ENCODE data around the gene ITGB8. TPM values are rescaled to one million over a fixed set of nuclear protein-coding genes. Genes with fewer than 3 reads are reported as not detected.
A peak's percentile ranks its signal among the peaks of the same experiment; 100 is the strongest.

Gene ITGB8
- total and polyA plus RNA-seq, 4 donors = 0.16 to 2.8 (median 0.51) TPM

DNA sequence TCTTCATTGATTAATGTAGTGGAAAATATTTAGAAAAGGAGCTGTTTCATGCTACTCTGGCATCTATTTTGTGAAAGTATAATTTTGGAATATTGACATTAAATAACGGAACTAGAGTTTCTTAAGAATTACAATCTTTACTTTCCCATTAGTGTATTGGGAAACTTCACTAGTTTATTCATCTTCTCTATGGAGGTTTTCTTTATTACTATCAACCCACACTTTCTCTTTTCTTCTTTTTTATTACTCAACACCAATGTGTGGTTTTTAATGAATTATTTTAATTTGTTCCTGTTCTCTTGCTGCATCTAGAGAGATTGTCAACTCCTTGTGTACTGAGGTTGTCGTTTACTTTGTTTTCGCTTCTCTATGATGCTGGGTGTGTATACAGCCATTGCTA is 20.4 kb upstream of the ITGB8 start:
- no peaks in the 10 kb centered on the region for H3K9me3 ChIP-seq (ENCODE audit: control insufficient read depth in 4 of 4, low read length in 3 of 4)
- TF ChIP-seq YY1 (IDR thresholded peaks at IDR 0.05) (no peak), GABPA (IDR thresholded peaks at IDR 0.05 in 1 of 2, conservative IDR thresholded peaks at IDR 0.05 in 1 of 2) (no peak), SP1 (IDR thresholded peaks at IDR 0.05) (no peak), JUND (IDR thresholded peaks at IDR 0.05) (no peak), HNF4A (conservative IDR thresholded peaks at IDR 0.05) (no peak), FOXA2 (IDR thresholded peaks at IDR 0.05) (no peak)
- TF ChIP-seq, protein P1, sequence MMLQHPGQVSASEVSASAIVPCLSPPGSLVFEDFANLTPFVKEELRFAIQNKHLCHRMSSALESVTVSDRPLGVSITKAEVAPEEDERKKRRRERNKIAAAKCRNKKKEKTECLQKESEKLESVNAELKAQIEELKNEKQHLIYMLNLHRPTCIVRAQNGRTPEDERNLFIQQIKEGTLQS (IDR thresholded peaks at IDR 0.05) = no peak
- no peak overlapping the region for H3K27ac ChIP-seq (ENCODE audit: low read depth in 1 of 2, low read length in 2 of 2)
- 82% methylated on average over 3 of the region's 3 CpGs for WGBS
- H3K36me3 ChIP-seq (ENCODE audit: control insufficient read depth in 4 of 4, insufficient read depth in 3 of 4, low read depth in 1 of 4, low read length in 3 of 4) = no peaks in the 10 kb centered on the region
- H3K4me3 ChIP-seq (ENCODE audit: low read depth in 1 of 3, low read length in 3 of 3) = no peak overlapping the region
- H3K4me1 ChIP-seq (ENCODE audit: control insufficient read depth in 4 of 4, insufficient read depth in 4 of 4, low read length in 3 of 4) = no peaks in the 10 kb centered on the region
- H3K27me3 ChIP-seq (ENCODE audit: control insufficient read depth in 4 of 4, insufficient read depth in 4 of 4, low read length in 3 of 4) = no peaks in the 10 kb centered on the region
- DNase-seq (ENCODE audit: low spot score) = no peak
- no peak overlapping the region for H3K9ac ChIP-seq (ENCODE audit: low read depth in 1 of 2, low read length in 2 of 2)

DNA sequence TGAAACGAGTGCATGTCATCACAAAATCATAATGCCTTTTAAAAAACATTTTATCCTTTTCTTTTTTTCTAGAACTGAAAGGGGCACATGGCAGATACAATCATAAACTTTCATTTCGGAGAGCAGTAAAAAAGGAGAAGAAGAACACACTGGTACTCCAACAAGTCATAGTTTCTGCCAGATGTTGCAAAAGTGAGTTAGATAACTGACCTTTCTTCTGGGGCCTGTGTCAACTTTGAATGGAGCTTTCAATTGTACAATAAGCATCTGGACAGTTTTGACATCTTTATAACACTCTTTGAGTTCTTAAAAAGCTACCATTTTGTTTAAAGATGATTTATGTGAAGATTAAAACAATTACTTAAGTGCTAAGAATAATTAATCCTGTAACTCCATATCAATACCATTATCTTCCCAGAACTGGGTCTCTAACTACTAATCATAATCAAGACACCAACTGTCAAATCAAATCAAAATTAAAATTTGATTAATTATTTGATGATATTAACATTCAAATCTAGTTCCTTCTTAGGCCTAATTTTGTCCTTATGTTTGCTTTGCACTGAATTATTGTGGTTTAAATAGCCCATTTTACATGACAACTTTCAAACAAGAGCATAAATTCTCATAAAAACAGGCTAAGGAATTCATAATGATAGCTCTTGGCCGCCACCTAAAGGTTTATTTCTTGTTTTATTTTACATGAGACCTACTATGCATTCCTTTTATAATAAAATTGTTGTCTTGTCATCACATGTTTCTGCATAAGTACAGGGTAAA is 19.5 kb upstream of the ITGB8 start:
- Histone ChIP-seq H3K9ac (ENCODE audit: low read depth in 1 of 2, low read length in 2 of 2) (no peak overlapping the region), H3K27ac (ENCODE audit: low read depth in 1 of 2, low read length in 2 of 2) (no peak overlapping the region), H3K4me1 (ENCODE audit: control insufficient read depth in 4 of 4, insufficient read depth in 4 of 4, low read length in 3 of 4) (no peaks in the 10 kb centered on the region), H3K36me3 (ENCODE audit: control insufficient read depth in 4 of 4, insufficient read depth in 3 of 4, low read depth in 1 of 4, low read length in 3 of 4) (no peaks in the 10 kb centered on the region), H3K4me3 (ENCODE audit: low read depth in 1 of 3, low read length in 3 of 3) (no peak overlapping the region), H3K9me3 (ENCODE audit: control insufficient read depth in 4 of 4, low read length in 3 of 4) (no peaks in the 10 kb centered on the region), H3K27me3 (ENCODE audit: control insufficient read depth in 4 of 4, insufficient read depth in 4 of 4, low read length in 3 of 4) (no peaks in the 10 kb centered on the region)
- 46% methylated on average over 3 of the region's 3 CpGs for WGBS
- DNase-seq (ENCODE audit: low spot score) = no peak
- peak; percentile 6 for TF ChIP-seq CTCF (IDR thresholded peaks at IDR 0.05; ENCODE audit: low read depth, low read length, missing input control)
- TF ChIP-seq RAD21 (IDR thresholded peaks at IDR 0.05) = peak; percentile 30 to 44
- no peak for TF ChIP-seq EGR1 (IDR thresholded peaks at IDR 0.05; ENCODE audit: low read depth in 2 of 2)

DNA sequence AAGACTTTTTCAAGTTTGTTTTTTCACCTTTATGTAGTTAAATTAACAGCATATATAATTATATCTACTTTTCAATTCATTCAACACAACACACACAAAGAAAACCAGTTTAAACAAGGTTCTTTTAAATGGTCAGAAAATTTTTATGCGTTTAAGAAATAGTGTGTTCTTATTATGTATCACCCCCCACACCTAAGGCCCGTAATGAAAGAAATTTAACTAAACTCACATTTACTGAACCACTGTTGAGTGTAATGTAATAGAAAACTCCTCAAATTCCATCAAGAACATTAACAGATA is 19.0 kb upstream of the ITGB8 start:
- TF ChIP-seq RXRA (IDR thresholded peaks at IDR 0.05) (no peak), CTCF (IDR thresholded peaks at IDR 0.05; ENCODE audit: low read depth, low read length, missing input control) (no peak), HNF4G (IDR thresholded peaks at IDR 0.05) (no peak), RAD21 (IDR thresholded peaks at IDR 0.05) (no peak)

More for the DNA sequence above, 19.0 kb upstream of the ITGB8 start:
- Histone ChIP-seq H3K4me1 (ENCODE audit: control insufficient read depth in 4 of 4, insufficient read depth in 4 of 4, low read length in 3 of 4) (no peaks in the 10 kb centered on the region), H3K4me3 (ENCODE audit: low read depth in 1 of 3, low read length in 3 of 3) (no peak overlapping the region), H3K9ac (ENCODE audit: low read depth in 1 of 2, low read length in 2 of 2) (no peak overlapping the region), H3K9me3 (ENCODE audit: control insufficient read depth in 4 of 4, low read length in 3 of 4) (no peaks in the 10 kb centered on the region), H3K27me3 (ENCODE audit: control insufficient read depth in 4 of 4, insufficient read depth in 4 of 4, low read length in 3 of 4) (no peaks in the 10 kb centered on the region), H3K27ac (ENCODE audit: low read depth in 1 of 2, low read length in 2 of 2) (no peak overlapping the region), H3K36me3 (ENCODE audit: control insufficient read depth in 4 of 4, insufficient read depth in 3 of 4, low read depth in 1 of 4, low read length in 3 of 4) (no peaks in the 10 kb centered on the region)
- WGBS = 90% methylated on average over 2 of the region's 2 CpGs
- DNase-seq (ENCODE audit: low spot score) = no peak
